Right renal pelvis (tissue), 4 donors: ENCODE measurements around the gene DNASE1L3. TPM values are rescaled to one million over a fixed set of nuclear protein-coding genes. Genes with fewer than 3 reads are reported as not detected.
"Not testable (repeated sequence)": the region's sequence is repeated elsewhere in the genome, so short reads cannot be mapped to it uniquely, and the experiment has no call there.

Experiments
- DNase-seq, 4 donors: peaks; one replicate each; pipeline ENCODE4 v3.0.0-alpha.2; 2013; ENCODE audit warnings: low read depth in 4 of 4, low spot score in 3 of 4, missing footprints in 1 of 4
- polyA plus RNA-seq, 4 donors: library from polyadenylated mRNA; unstranded; fragments of 120-200 nt; gene quantifications; one replicate each; pipeline ENCODE4 v1.2.1, GENCODE V29; 2013; ENCODE audit not compliant: insufficient read length in 4 of 4

DNASE1L3 gene
- polyA plus RNA-seq, 4 donors = 3.7 to 13.1 (median 8.1) TPM

DNA sequence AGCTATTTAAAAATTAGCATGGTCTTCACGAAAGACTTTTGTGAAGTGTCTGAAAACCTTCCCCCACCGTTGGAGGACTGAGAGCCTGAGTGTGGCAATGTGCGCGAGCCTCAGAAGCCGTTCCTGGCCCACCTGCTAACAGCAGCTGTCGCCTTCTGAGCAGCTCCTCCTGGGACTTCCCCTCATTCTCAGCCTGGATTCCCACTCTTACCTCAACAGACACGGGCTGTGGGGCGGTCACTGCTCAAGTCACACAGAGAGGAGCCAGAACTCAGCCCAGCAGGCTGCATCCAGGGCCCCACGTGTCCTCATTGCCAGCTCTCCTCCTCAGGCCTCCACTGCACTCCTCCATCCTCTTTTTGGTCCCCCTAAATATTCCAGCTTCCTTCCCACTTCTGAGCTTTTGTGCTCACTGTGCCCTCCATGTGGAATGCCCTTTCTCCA is 7.8 kb downstream of the DNASE1L3 start:
- DNase-seq = no peak

DNA sequence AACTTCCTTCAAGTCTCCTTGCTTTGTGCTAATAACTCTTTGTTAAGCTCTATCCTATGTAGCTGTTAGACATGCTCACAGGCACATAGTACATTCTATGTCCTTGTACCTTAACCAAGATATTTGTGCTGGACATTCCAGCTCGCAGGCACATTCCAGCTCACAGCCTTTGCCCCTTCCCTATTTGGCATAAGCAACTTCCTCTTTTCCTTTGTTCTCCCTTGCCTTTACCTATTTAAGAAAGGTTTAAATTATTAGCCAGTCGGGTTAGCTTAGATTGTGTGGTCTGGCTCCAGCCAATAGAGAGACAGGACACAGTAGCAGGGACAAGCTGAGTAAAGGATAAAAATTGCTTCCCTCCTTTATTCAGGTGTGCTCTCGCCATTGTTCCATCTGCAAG is 9.3 kb downstream of the DNASE1L3 start:
- not testable (repeated sequence) for DNase-seq

DNA sequence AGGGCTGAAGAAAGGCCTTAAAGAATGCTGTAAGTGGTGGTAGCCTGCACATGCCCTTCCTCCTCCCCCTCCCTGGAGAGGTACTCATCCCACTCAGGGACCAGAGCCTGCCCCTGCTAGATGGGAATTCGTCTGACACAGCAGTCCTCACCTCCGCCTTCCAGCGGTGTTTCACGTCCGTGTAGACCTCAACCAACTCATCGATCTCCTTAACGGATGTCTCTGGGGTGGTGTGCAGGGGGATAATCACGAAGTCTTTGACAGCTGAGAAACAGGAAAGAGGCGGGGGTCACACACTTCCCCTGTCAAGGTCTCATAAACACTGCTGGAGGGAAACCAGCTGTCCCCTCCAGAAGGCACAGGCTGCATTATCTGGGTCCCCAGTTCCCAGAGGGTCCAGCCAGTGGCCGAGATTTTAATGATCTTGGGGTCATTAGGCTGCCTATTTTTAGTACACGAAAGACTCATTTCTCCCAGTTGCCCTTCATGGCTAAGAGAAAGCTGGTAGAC is 9.9 kb downstream of the DNASE1L3 start:
- DNase-seq = no peak

DNA sequence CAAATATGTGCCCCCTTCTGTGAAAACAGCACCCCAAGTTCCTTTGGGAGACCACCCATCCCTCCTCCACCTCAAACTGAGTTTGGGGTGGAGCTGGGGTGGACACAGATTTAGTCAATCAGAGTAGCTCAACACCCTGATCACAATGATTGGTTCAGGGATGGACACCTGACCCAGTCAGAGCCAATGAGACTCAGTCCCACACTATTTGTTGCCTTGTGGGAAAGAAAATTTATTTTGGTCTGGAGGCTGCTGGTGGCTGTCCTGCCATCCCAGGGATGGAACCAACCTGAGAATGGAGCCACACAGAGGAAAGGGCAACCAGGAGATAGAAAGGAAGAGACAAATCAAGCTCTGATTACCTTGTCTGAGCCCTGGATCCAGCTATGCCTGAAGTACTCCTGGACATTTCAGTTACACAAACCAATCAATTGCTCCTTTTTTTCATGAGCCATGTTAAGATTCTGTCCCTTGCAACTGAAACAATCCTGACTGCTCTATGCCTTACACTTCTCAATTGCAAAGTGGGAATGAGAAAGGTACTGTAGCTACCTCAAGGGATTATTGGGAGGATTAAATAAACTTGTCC is 10.6 kb downstream of the DNASE1L3 start:
- no peak for DNase-seq

DNA sequence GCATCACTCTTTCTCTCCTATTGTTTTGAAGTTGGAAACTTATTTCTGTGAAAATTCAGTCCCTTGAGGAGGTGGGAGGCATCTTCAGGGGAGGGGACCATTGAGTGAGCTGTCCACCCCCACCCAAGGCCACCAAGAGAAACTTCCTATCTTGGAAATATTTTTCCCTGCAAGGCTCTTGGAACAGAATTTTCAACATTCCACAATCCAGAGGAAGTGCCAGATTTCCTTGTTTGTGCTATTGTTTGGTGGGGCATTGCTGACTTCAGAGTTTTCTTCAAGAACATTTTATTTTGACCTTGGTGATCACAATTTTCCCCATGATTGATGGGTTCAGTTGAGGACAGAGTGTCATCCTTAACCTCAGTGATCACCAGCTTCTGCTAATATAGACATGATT is 12.0 kb downstream of the DNASE1L3 start:
- DNase-seq = no peak

DNA sequence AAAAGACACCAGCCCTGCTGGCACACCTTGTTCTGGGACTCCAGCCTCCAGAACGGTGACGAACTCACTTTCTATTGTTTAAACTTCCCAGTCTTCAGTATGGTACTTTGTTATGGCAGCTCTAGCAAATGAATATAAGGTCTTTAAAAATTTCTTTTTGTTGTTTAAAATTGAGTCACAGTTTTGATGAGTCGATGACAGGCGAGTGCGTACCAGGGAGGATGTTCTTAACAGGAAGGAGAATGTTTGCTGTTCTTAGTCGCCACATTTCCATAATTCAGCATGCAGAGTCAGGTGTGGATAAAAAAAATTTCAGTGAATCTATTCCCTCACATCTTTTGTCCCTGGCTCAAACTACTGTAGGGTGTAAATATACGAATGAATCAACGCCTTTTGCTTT is 12.4 kb downstream of the DNASE1L3 start:
- no peak for DNase-seq

DNA sequence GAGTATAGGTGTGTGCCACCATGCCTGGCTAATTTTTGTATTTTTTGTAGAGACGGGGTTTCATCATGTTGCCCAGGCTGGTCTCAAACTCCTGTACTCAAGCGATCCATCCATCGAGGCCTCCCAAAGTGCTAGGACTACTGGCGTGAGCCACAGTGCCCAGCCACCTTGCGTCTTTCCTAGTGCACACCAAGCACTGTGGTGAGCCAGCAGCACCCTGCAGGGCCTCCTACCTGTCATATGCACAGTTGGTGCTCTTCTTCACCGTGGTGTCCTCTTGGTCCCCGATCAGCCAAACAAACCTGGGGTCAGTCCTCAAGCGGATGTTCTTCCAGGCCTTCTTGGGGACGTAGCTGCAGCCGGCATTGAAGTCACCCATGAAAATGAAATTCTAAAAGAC is 13.2 kb downstream of the DNASE1L3 start:
- DNase-seq = no peak

DNA sequence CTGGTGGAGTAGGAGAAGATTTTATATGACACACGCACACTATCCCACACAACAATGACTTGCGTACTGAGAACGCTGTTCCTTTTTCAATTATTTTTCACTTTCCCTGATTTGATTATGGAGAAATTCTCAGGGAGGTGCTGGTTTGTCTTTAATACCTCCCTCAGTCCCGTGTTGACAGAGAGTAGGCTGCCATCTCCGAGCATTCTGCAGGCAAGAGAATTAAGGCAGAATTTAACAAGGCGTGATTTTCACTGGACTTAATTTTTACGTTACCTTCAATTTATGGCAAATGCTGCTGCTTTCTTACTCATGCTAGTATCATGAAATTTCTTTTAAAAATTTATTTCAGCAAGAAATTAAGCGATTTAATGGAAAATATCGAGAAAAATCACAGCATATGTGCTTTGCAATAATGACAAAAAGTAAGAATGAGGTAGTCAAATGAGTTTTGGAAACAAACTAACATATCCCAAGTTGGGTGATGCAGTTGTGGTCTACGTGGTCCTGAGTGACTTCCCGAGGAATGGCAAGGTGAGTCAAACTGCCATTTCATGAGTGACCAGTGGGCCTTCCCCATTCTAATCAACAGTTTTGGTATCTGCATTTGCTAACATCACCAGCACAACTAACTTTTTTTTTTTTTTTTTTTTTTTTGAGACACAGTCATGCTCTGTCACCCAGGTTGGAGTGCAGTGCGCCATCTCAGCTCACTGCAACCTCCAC is 16.9 kb downstream of the DNASE1L3 start:
- no peak for DNase-seq

DNA sequence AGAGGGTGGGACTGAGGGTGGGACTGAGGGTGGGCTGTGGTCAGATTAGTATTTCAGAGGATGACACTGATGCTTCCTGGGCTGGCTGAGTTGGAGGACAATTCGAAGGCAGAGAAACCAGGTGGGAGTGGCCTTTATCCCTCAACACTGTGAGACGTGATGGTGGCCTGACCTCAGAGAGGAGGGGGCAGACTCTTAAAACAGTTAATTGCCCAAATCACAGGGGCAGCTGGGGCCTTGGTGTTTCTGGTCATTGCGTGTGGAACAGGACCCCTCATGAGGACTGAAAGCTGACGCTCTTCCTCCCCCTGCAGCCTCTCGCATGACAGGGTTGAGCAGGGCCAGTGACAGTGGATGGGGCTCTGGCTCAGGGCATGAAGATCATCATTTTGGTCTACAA is 18.7 kb downstream of the DNASE1L3 start:
- no peak for DNase-seq

DNA sequence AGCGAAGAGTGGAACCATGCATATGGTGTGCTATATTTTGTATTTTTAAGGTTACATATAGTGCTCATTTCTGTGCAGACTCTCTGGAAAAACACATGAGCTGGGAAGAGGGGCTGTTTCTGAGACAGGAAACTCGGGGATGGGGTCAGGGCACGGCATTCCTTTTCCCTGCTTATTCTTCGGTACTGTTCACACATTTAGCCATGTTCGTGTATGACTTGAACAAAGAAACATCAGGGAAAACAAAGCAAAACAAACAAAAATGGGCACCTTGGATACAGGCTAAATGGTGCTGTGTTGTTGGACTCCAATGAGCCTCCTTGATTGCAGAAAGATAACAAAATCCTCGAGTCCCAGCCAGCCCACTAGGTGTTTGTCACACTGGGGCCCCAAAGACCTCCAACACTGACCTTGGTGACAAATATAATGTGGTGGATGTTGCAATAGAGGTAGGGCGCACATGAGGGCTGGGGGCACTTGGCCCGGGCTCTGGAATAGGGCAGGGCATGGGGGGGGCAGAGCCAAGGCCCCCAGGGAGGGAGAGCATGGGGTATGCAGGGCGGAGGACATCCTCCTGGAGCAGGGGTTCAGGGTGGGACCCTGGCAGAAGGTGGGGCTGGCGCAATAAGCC is 19.3 kb downstream of the DNASE1L3 start:
- no peak for DNase-seq

DNA sequence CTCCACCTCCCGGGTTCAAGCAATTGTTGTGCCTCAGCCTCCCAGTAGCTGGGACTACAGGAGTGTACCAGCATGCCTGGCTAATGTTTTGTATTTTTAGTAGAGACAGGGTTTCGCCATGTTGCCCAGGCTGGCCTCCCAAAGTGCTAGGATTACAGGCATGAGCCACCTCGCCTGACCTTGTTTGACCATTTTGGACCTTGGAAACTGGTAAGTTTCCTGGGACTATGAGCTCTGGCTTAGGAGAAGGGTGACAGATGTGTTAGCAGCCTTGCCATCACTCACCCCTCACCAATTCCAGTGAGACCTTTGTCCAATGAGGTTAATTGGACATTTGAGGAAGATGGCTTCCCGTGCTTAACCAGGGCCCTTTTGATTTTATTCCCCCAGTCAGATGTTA is 19.9 kb downstream of the DNASE1L3 start:
- no peak for DNase-seq

DNA sequence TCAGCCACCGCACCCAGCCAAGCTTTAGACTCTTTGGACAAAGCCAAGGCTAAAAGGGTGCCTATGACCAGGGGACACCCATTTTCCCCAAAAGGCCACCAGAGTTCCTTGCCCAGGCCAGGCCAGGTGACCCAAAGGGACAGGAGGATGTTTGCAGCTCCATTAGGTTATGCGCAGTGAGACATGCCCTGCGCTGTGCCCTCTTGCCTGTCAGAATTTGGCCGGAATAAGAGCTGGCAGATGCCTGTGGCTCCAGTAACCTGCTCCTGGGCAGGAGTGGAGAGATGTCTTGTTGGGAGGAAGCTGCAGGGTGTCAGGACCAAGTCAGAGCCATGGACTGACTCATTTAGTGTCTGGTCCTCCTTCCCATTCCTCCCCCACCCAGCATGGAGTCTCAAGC is 20.5 kb downstream of the DNASE1L3 start:
- DNase-seq = no peak

DNA sequence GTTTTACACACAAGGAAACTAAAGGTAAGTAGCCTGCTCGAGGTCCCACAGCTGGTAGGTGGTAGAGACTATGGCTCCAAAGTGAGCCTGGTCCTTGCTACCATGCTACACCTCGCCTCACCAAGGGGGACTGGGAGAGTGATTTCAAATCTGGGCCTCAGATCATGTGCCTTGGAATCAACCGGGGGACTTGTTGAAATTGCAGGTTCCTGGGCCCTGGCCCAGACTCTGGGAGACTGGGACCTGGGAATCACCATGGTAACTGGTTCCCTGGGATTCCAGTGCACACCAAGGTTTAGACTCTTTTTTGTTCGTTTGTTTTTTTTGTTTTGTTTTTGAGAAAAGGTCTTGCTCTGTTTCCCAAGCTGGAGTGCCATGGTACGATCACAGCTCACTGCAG is 21.1 kb downstream of the DNASE1L3 start:
- no peak for DNase-seq

DNA sequence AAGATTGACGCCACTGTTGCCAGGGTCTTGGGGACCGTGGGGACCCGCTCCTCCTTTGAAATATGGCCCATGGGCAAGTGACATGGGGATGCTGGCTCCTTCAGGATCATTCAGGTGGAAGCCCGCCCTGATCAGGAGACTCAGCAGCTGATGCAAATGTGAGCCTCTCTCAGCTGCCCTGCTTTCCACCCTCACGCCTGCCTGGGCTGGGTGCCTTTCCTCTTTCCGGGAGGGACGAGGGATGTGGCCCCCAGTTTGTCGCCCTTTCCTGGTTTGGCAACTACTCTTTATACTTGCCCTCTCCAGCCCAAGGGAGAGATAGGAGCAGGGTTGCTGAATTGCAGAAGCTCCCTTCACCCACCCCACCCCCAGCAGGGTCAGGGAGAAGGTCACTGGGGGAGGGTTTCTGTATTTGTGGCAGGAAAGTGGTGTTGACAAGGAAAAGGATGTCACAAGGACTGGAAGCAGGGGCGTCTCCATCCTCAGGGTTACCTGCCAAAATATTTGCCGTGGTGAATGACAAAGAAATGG is 21.8 kb downstream of the DNASE1L3 start:
- no peak for DNase-seq

DNA sequence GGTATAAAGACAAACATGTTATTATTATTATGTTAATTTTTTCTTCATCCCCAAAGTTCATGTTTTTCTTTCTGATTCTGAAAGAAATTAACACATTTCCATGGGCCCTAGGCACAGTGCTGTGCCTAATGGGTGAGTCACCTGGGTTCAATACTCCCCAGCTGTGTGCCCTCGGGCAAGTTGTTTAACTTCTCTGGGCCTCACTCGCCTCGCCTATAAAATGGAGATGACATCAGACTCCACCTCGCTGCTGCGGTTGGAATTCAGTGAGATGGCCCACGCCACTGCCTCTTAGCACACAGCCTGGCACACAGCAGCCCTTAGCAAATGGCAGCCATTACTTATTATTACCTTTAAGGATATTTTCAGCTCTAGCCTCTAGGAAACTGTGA is 22.6 kb downstream of the DNASE1L3 start:
- no peak for DNase-seq

DNA sequence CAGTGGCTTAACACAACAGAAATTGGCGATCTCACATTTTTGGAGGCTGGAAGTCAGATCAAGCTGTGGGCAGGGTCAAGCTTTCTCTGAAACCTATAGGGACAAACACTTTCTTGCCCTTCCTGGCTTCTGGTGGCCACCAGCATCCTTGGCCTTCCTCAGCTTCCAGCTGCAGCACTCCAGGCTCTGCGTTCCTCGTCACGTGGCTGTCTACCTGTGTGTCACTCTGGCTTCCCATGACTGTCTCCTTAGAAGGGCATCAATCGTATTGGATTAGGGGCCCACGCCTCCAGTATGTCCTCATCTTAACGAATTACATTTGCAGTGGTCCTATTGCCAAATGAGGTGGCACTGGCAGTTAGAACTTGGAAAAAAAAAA is 25.8 kb downstream of the DNASE1L3 start:
- DNase-seq = no peak

DNA sequence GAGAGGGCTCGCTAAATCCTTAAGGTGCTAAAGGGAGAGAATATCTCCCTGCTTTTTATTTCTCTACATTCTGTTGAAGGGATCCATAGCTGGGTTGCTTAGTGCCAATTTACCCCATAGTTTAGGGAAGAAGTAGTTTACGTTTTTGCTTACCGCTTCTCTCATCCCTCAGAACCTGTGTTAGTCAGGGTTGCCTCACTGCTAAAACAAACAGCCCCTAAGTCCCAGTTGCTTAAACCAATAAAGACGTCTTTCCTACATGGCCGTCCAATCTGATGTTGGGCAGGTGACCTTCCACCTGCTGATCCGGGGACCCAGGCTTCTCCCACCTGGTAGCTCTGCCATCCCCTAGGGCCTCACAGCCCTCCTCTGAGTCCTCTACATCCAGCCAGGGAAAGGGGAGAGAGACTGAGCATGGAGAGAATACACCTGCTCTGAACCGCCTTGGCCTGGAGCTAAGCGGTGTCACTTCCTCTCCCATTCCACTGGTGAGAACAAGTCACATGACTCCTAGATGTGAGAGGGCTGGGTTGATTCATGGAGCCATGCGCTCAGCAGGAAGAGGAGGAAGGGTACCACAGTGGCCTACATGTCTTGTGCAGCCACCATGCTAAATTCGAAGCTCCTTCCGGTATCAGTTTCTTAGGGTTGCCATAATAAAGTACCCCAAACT is 26.3 kb downstream of the DNASE1L3 start:
- DNase-seq = no peak

DNA sequence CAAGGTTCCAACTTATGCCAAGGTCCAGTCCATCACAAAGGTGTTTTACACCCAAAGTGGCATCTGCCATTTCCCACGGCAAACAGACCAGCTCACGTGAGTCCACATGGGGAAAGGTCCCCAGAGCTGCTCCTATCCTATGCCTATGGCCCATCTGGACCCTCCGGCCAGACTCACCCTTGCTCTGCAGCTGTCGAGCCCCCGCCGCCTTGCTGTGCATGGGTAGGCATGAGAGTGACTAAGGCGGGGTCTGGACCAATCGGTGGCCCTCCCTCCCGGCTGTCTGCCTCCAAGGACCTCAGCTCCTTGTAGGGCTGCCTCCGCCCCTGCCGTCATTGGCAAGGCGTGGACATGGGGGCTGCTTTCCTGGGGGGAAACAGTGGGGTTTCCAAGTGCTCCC is 26.9 kb downstream of the DNASE1L3 start:
- DNase-seq = no peak

DNA sequence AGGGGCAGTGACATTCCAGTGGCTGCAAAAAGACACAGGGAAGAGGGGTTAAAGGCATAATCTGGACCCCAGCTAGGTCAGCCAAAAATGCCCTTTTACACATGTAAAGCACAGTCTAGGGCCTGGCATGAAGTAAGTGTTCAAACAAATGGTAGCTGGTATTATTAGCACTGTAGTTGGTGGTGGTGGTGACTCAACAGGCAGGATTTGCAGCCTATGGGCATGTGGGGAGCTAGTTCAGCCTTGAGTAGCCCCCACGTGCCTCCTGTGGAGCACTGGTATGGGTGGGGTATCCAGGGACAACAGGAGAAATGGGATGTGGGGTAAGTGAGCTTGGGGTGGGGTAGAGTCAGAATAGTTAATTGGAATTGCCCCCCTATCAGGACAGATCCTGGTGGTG is 27.6 kb downstream of the DNASE1L3 start:
- DNase-seq = no peak

DNA sequence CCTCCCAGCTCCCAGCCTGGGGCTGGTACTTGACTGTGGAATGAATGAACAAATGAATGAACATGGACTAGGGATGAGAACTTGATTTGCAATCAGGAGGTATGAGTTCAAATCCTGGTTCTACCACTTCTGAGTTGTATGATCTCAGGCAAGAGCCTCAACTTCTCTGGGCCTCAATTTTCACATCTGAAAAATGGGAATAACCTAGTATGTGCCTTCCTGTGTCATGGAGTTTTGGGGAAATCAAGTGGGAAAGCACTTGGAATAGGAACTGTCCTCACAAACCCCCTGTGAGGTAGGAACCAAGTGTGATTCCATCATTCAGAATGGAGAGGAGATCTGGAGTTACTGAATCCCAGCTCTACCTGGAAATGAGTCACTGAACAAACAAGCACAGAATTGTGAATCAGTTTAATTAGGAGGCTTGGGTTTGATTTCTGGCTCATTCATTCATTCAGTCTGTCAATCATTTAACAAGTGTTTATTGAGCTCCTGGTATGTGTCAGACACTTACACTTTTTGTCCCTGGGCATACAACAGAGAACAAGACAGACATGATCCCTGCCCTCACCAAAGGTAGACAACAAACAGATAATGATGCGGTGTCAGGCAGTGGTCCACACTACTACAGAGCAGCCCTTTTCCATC is 29.7 kb downstream of the DNASE1L3 start:
- DNase-seq = no peak
